Measurements from ENCODE around the gene MANF. TPM values are rescaled to one million over a fixed set of nuclear protein-coding genes. Genes with fewer than 3 reads are reported as not detected.

MANF gene
- total and polyA plus RNA-seq, 2 experiments from 2014 or later = 55.6 to 163 TPM

DNA sequence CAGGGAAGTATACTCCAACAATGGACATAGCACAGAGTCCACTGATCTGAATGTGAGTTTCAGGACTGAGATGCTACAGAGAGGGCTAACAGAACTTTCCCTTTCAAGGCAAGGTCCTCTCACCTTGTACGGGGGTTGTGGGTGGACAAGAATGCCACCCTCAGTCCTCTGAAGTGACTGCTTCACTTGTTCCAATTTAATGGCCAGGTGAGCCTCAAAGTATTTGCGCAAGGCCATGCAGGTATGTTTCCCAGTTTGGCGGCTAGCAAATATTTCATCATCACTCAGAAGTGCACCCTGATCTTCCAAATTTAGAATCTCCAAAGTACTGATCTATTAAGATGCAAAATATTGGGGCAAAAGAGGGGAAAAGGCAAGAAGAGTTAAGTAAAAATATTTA lies 44.0 kb downstream of the MANF start:
- no peaks in the 10 kb centered on the region for H3K9me3 ChIP-seq (ENCODE audit: low read depth)
- H3K4me1 ChIP-seq (ENCODE audit: low read depth) = no peaks in the 10 kb centered on the region
- peak overlapping the region; percentile 43 for H3K27ac ChIP-seq
- TF ChIP-seq, protein P1, sequence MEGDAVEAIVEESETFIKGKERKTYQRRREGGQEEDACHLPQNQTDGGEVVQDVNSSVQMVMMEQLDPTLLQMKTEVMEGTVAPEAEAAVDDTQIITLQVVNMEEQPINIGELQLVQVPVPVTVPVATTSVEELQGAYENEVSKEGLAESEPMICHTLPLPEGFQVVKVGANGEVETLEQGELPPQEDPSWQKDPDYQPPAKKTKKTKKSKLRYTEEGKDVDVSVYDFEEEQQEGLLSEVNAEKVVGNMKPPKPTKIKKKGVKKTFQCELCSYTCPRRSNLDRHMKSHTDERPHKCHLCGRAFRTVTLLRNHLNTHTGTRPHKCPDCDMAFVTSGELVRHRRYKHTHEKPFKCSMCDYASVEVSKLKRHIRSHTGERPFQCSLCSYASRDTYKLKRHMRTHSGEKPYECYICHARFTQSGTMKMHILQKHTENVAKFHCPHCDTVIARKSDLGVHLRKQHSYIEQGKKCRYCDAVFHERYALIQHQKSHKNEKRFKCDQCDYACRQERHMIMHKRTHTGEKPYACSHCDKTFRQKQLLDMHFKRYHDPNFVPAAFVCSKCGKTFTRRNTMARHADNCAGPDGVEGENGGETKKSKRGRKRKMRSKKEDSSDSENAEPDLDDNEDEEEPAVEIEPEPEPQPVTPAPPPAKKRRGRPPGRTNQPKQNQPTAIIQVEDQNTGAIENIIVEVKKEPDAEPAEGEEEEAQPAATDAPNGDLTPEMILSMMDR (IDR thresholded peaks at IDR 0.05; ENCODE audit: low read depth, low read length) = no peak
- H3K4me3 ChIP-seq = no peak overlapping the region
- no peak for DNase-seq (ENCODE audit: low read depth in 1 of 2, low spot score in 1 of 2)
- no peaks in the 10 kb centered on the region for H3K27me3 ChIP-seq
- peaks cover 52% of the 10 kb centered on the region for H3K36me3 ChIP-seq

DNA sequence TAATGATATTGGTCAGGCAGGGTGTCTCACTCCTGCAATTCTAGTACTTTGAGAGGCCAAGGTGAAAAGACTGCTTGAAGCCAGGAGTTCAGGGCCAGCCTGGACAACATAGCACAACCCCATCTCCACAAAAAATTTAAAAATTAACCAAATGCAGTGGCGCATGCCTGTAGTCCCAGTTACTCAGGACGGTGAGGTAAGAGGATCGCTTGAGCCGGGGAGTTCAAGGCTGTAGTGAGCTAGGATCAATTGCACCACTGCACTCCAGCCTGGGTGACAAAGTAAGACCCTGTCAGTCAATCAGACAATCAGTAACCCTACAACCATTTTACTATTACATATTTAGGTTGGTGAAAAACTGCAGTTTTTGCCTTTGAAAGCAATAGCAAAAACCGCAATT lies 49.0 kb downstream of the MANF start:
- TF ChIP-seq, protein P1 (IDR thresholded peaks at IDR 0.05; ENCODE audit: low read depth, low read length) = no peak
- H3K27me3 ChIP-seq = no peaks in the 10 kb centered on the region
- peaks cover 37% of the 10 kb centered on the region for H3K36me3 ChIP-seq

DNA sequence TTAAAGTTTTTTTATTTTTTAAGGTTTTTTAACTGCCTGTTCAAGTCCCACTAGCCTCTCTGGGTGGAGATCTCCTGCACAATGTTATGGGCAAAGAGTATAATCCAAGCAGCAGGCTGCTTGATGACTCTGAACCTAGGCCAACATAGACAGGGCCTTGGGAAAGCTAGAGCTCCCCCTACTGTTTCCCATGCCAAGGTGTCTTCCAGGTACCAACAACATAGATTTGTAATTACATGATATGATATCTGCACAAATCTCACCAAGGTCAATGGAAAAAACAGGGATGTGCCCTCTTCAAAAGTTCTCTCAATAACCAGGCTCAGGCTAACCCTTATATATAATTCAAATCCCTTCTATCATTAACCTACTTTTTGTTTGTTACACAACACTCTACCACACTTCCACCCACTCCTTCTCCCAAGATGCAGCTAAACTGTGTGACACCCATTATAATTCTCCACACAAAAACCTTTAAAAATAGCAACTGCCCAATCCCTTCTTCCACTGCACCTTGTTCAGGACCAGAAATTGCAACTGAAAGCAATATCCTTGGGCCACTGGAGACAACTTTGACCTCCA lies 49.7 kb downstream of the MANF start:
- Histone ChIP-seq H3K27ac (no peak overlapping the region), H3K4me3 (no peak overlapping the region), H3K9me3 (ENCODE audit: low read depth) (no peaks in the 10 kb centered on the region), H3K27me3 (no peaks in the 10 kb centered on the region), H3K4me1 (ENCODE audit: low read depth) (no peaks in the 10 kb centered on the region), H3K36me3 (peaks cover 31% of the 10 kb centered on the region)
- TF ChIP-seq, protein P1 (IDR thresholded peaks at IDR 0.05; ENCODE audit: low read depth, low read length) = peak; percentile 86
- peak; percentile 70 to 71 for DNase-seq (ENCODE audit: low read depth in 1 of 2, low spot score in 1 of 2)

More for the DNA sequence above, 49.0 kb downstream of the MANF start:
- Histone ChIP-seq H3K4me1 (ENCODE audit: low read depth) (no peaks in the 10 kb centered on the region), H3K9me3 (ENCODE audit: low read depth) (no peaks in the 10 kb centered on the region), H3K27ac (no peak overlapping the region), H3K4me3 (no peak overlapping the region)
- DNase-seq (ENCODE audit: low read depth in 1 of 2, low spot score in 1 of 2) = no peak

DNA sequence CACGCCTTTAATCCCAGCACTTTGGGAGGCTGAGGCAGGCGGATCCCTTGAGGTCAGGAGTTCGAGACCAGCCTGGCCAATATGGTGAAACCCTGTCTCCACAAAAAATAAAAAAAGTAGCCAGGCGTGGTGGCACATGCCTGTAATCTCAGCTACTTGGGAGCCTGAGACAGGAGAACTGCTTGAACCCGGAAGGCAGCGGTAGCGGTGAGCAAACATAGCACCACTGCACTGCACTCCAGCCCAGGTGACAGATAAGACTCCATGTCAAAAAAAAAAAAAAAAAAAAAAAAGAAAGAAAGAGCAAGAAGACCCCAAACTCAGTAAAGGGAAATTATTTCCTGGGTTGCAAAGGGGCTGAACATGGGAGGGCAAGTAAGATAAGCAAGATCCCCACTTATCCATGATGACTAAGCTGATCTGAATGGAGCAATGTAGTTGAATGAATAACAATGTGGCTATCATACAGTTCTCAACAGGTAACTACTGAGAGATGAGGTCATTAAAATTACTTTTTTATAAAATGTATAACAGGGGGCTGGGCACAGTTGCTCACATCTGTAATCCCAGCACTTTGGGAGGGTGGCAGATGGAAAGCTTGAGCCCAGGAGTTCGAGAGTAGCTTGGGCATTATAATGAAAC lies 52.0 kb downstream of the MANF start:
- Histone ChIP-seq H3K4me1 (ENCODE audit: low read depth) (no peaks in the 10 kb centered on the region), H3K4me3 (no peak overlapping the region), H3K27ac (no peak overlapping the region), H3K9me3 (ENCODE audit: low read depth) (no peaks in the 10 kb centered on the region), H3K27me3 (no peaks in the 10 kb centered on the region), H3K36me3 (peaks cover 37% of the 10 kb centered on the region)
- DNase-seq (ENCODE audit: low read depth in 1 of 2, low spot score in 1 of 2) = no peak
- TF ChIP-seq, protein P1 (IDR thresholded peaks at IDR 0.05; ENCODE audit: low read depth, low read length) = no peak

Other genes with a start within 250 kb of the MANF start
- 44.1 and 55.8 TPM in 2 replicates for gene RBM15B, start 6.0 kb downstream of the MANF start, total RNA-seq
- 37.9 and 49.2 TPM in 2 replicates for gene RBM15B, start 6.0 kb downstream of the MANF start, polyA plus RNA-seq
- 9.7 and 12.3 TPM in 2 replicates for gene DCAF1, start 114.7 kb downstream of the MANF start, total RNA-seq
- gene DCAF1, start 114.7 kb downstream of the MANF start, polyA plus RNA-seq = 5.9 and 10.1 TPM in 2 replicates
- 14.0 and 22.0 TPM in 2 replicates for gene RAD54L2, start 153.4 kb downstream of the MANF start, total RNA-seq
- 19.5 and 26.3 TPM in 2 replicates for gene RAD54L2, start 153.4 kb downstream of the MANF start, polyA plus RNA-seq

Data from cardiac muscle cell (in vitro differentiated cells and primary cell).